ENCODE data around the gene NIFK.
A peak's percentile ranks its signal among the peaks of the same experiment; 100 is the strongest.
"Not testable (repeated sequence)": the region's sequence is repeated elsewhere in the genome, so short reads cannot be mapped to it uniquely, and the experiment has no call there.

Gene NIFK

GRCh38 chr2:121731366-121731765 is 5.3 kb downstream of the NIFK start:
- no peak for DNase-seq (ENCODE audit: low read depth)

DNA sequence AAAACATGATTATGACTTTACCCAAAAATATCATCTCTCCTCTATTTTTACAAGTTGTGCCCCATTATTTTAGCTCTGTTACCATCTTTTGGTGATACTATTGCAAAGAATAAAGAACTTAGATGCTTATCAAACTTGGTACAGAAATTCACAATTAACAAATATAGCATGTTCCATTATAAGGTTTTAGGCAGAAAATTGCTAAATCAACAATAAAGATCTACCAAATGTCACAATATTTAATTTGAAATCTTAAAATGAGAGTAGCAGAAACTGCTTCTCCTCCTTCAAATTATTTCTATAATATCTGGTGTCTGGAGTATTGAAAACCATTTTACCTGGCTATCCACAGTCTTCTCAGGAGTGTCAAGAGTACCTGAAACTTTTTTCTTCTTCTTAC is 8.7 kb downstream of the NIFK start:
- no peak for DNase-seq (ENCODE audit: low read depth)

- no peak for DNase-seq (ENCODE audit: low read depth)
These were observed 9.3 kb downstream of the NIFK start for GRCh38 chr2:121727332-121727731.

GRCh38 chr2:121723316-121723715 is 13.4 kb downstream of the NIFK start:
- DNase-seq (ENCODE audit: low read depth), result no peak

DNA sequence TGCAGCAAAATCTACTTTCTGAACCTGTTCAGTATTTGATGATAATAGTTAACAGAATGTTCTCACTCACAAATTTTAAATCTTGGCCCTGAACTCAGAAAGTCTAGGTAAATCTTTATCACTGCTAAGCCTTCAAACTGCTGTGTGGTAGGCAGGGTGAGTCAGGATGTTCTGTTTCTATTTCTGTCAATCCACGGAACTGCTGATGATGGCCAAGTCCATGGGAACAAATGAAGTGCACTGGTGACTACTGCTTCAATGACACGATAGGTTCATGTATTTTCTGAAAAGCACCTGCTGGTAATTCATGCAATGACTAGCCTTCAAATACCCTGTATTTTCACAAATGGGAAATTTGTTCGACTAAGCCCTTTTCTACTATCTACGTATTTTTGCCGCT is 14.2 kb downstream of the NIFK start:
- no peak for DNase-seq (ENCODE audit: low read depth)

GRCh38 chr2:121721926-121722325 is 14.7 kb downstream of the NIFK start:
- peak; percentile 62 for DNase-seq (ENCODE audit: low read depth)

GRCh38 chr2:121717529-121717928 is 19.1 kb downstream of the NIFK start:
- no peak for DNase-seq (ENCODE audit: low read depth)

DNA sequence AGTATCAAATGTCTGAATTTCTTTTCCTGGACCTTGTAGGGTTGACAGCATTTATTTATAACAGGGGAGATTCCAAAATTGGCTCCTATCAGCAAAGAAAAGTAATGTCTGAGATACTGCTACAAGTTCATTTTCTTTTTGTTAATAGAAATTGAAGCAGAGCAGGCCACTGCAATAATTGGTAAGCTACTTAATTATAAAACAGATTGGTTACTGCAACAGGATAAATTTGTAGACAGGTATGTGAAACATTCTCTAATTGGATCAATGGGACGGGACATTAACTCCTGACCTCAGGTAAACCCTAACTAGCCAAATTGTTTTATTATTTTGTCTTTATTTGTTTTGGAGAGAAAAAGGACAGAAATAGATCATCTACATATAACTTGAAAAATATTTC is 20.5 kb downstream of the NIFK start:
- no peak for DNase-seq (ENCODE audit: low read depth)

DNA sequence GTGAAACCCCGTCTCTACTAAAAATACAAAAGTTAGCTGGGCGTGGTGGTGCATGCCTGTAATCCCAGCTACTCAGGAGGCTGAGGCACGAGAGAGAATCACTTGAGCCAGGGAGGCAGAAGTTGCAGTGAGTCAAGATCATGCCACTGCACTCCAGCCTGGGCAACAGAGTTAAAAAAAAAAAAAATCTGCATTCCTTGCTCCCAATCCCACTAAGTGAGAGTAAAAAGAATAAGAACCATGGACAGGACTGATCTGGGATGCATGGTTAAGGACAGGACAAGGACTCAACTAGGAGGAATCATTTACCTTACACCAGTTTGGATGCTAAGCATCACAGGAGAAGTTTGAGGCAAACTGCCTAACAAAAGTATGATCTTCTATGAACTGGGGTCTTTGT is 25.2 kb downstream of the NIFK start:
- not testable (repeated sequence) for DNase-seq (ENCODE audit: low read depth)

DNA sequence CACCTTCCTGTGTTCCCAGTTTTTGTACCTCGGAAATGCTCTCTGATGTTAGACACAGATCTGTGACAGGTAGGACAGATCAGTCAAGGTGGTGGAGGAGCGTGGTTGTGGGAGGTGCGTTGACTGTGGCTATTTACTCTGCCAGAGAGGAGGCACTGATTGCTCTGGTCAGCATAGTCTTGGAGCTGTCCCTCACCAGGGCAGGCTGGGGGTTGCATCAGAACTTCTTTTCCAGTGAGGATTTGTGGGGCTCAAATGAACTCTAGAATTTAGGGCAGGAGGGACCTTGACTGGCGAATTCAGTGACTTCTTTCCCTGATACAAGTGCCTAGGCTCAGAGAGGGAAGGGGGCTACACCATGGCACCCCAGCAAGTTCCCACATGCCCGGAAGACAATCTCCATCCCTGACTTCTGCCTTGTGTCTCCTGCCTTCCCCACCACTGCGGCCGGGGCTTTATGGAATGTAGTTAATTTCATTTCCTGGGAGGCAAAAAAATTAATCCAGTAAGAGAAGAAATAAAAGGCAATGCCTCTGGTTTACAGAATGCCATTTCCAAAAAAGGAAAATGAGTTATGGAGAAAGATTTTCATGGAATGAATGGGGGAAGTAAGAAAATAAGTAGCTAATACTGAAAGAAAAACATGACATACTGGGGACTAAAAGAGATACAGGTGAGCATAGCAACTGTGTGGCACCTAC is 26.1 kb downstream of the NIFK start:
- no peak for DNase-seq (ENCODE audit: low read depth)

DNA sequence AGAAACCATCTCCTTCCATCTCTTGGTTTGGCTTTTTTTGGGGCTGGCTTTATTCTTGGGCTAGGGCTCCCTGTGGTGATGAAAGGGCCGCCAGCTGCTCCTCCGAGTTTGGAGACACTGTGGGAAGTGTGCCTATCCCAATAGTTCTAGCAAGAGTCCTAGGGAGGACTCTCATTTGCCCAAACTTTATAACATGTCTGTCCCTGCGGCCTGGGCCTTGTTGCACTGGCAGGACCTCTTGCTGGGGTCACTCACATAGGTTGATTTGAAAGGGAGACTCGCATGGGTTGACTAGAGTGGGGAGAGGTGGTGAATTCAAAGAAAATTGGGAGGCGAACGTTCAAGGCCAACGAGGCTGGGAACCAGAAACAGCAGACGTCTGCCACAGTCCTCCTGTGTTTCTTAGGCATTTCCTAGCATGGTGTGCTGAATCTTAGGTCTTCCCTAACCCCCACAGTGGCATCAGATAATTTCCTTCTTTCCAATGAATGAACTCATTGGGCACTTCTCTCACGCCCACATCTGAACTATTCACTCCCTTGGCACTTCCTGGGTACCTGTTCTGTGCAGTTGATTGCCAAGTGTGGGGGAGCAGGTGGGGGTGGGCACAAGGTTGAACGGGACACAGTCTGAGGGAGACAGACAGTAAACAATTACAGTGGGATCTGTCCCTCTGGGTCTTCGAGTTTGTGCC is 26.8 kb downstream of the NIFK start:
- no peak for DNase-seq (ENCODE audit: low read depth)

- no peak for DNase-seq (ENCODE audit: low read depth)
These were observed 28.7 kb downstream of the NIFK start for GRCh38 chr2:121707920-121708361.

- DNase-seq (ENCODE audit: low read depth), result no peak
These were observed 29.2 kb downstream of the NIFK start for GRCh38 chr2:121707344-121707919.

DNA sequence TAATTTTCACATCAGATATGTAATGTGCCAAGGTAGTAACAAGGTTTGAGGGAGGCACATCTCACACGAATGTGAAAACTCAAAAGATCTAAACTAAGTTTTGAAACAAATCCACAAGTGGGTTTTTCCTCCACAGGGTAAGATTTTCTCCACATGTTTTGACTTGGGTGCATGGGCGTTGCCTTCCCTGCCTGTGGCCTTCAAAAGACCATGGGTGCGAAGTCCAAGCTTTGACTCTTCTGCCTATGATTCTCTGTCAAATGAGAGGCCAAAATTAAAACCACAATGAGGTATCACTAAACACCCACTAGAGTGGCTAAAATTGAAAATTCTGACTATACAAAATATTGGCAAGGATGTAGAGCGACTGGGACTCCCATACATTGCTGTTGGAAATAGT is 30.7 kb downstream of the NIFK start:
- DNase-seq (ENCODE audit: low read depth), result no peak

GRCh38 chr2:121705390-121705789 is 31.3 kb downstream of the NIFK start:
- DNase-seq (ENCODE audit: low read depth), result no peak

GRCh38 chr2:121701761-121702160 is 34.9 kb downstream of the NIFK start:
- DNase-seq (ENCODE audit: low read depth), result not testable (repeated sequence)

GRCh38 chr2:121699421-121700333 is 37.0 kb downstream of the NIFK start:
- DNase-seq (ENCODE audit: low read depth), result peak; percentile 64

DNA sequence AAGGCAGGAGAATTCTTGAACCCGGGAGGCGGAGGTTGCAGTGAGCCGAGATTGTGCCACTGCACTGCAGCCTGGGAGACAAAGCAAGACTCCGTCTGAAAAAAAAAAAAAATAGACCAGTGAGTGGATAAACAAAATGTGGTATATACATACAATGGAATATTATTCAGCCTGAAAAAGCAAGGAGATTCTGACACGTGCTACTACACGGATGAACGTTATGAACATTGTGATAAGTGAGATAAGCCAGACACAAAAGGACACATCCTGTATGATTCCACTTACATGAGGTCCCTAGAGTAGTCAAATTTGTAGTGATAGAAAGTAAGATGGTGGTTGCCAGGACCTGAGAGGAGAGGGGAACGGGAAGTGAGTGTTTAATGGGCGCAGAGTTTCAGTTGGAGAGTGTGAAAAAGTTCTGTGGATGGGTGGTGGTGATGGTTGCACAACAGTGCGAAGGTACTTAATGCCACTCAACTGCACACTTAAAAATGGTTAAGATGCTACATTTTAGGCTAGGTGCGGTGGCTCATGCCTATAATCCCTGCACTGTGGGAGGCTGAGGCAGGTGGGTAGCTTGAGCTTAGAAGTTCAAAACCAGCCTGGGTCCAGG is 38.3 kb downstream of the NIFK start:
- no peak for DNase-seq (ENCODE audit: low read depth)

DNA sequence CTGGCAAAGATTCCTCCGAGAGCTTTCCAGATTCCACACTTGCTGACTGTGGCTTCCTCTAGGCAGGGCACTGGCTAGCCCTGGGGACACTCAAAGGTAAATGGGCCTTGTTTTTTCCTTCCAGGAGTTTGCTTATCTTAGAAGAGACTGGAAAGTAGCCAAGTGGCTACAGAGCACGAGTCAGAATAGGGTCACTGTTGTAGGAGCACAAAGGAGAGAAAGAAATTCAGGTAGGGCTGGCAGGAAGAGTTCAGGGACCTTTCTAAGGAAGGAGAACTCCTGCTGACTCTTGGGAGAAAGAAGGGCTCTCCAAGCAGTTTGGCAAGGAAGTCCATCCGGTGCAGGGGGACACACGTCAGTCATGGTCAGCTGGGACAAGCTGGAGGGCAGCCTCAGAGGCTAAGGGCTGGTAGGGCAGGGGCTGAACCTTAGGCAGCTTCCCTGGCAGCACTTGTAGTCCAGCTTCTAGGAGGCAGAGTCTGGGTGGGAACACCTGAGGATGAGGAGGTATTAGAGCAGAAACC is 39.5 kb downstream of the NIFK start:
- no peak for DNase-seq (ENCODE audit: low read depth)

DNA sequence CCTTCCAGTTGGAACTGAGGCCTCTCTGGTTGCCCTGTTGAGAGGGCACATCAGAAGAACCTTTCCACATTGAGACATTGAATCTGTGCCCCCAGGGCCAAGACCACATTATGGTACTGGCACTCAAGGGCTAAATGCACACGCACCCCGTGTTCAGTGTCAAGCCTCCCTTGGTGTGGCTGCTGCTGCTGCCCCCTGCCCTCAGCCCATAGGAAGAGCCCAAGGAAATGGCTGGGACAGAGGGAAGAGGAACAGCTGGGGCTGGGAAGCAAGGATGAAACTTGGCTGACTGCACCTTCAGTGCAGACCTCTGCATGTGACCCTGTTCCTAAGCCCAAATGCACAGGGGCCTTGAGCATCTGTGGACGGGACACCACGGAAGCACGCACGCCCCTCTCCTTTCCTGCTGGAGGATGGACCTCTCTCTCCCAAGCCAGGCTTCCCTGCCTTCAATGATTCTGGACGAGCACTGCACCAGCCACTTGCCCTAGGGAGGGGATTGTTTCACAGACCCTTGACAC is 40.2 kb downstream of the NIFK start:
- DNase-seq (ENCODE audit: low read depth), result no peak

DNA sequence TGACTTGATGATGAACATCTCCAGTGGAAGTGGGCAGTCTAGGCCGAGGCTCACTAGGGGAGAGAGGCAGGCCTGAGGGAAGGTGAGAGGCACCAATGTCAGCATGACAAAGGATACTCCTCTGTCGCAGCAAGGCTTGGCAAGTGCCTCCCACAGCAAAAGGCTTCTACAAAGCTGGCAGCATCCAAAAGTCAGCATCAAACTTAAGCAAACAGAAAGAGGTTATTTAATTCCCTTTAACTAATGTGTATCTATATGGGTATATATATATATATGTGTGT is 41.6 kb downstream of the NIFK start:
- no peak for DNase-seq (ENCODE audit: low read depth)

All from HS-27A (cell line).